Esophagus (tissue), 2 donors: ENCODE results near the gene PPP1R9A. TPM values are rescaled to one million over a fixed set of nuclear protein-coding genes. Genes with fewer than 3 reads are reported as not detected.
A peak's percentile ranks its signal among the peaks of the same experiment; 100 is the strongest.

Source experiments
- H3K27ac ChIP-seq, 2 donors: one replicate each; pipeline ENCODE4 v1.5.1; 2013; ENCODE audit warnings: low read depth in 2 of 2, mild to moderate bottlenecking in 2 of 2, inconsistent platforms in 1 of 2, low read length in 1 of 2, moderate library complexity in 1 of 2
- H3K27me3 ChIP-seq, 2 donors: one replicate each; pipeline ENCODE4 v1.6.1; 2013; ENCODE audit warnings: low read length in 2 of 2, control low read depth in 1 of 2, mild to moderate bottlenecking in 1 of 2; ENCODE audit not compliant: insufficient read depth in 2 of 2, control insufficient read depth in 1 of 2
- H3K36me3 ChIP-seq, 2 donors: one replicate each; pipeline ENCODE4 v1.6.1; 2013; ENCODE audit warnings: low read length in 1 of 2; ENCODE audit not compliant: control insufficient read depth in 2 of 2, insufficient read depth in 2 of 2
- H3K4me1 ChIP-seq, 2 donors: one replicate each; pipeline ENCODE4 v1.6.1; 2013; ENCODE audit warnings: low read length in 1 of 2; ENCODE audit not compliant: control insufficient read depth in 2 of 2, insufficient read depth in 2 of 2
- H3K4me3 ChIP-seq, 2 donors: one replicate each; pipeline ENCODE4 v1.5.1; 2013; ENCODE audit warnings: low read length in 2 of 2, mild to moderate bottlenecking in 2 of 2, low read depth in 1 of 2, moderate library complexity in 1 of 2
- H3K9me3 ChIP-seq, 2 donors: one replicate each; pipeline ENCODE4 v1.6.1; 2013; ENCODE audit warnings: mild to moderate bottlenecking in 2 of 2, low read depth in 1 of 2, low read length in 1 of 2, moderate library complexity in 1 of 2; ENCODE audit not compliant: control insufficient read depth in 2 of 2, insufficient read depth in 1 of 2
- WGBS, 2 donors: extraction: QIAGEN DNeasy Blood & Tissue Kit; methylation state at CpG; one replicate each; pipeline ENCODE4 v1.1.7; 2013; 5-methylcytosine and 5-hydroxymethylcytosine counted together
- polyA plus RNA-seq, 2 donors: library from polyadenylated mRNA; stranded (reverse); fragments of 200-250 nt; gene quantifications; one replicate each; pipeline ENCODE4 v1.2.3, GENCODE V29; 2013
- donor health status: healthy with polysubstance abuse.
- donor health status: Bipolar disorder and iron deficiency.

The PPP1R9A gene
- under 1 TPM; 0.51 to 0.65 TPM for polyA plus RNA-seq

DNA sequence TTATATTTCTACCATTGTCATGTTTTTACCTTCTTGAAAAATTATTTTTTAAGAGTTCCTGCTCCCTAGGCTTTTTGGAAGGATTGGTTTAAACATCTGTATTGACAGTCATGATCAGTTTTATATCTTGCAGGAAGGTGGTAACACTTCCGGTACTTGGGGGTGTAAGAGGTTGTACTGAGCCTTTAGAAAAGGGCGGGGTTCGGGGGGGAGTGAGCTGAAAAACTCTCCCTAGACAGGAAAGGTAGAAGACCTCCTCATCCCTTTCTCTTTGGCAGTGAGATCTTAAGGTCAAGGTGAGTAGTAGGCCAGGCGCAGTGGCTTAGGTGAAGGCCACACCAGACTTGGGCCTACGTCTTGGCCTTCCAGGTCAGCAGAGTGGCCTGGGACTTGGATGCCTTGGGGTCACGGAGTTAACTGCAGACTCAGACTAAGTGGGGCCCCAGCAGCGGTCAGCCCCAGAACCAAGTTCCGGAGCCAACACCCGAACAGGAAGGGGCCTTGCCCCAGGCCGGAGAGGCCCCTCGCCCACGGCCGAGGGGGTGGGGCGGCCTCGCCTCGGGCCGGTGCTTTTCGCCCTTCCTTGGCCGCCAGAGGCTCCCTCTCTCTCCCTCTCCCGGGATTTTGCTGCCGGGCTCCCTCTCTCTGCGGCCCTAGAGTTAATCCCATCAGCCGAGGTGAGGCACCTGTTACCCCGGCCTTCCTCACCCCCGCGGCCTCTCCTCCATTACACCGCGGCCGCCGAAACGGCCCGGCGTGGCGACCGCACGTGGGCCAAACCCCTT lies at the start of gene PPP1R9A:
Gene PPP1R9A, plus strand, starts transcription at position 569 of the 785 bp plus-strand sequence. CDS start 2,520 bp downstream, outside the sequence.
- Histone ChIP-seq H3K36me3 (no peaks in the 10 kb centered on the region), H3K27ac (peak within 1 kb of the TSS; percentile 27 to 42), H3K4me1 (peaks cover 0 to 4% of the 10 kb centered on the region in 2 donors), H3K27me3 (no peaks in the 10 kb centered on the region), H3K4me3 (peak within 1 kb of the TSS; percentile 54 to 69), H3K9me3 (no peaks in the 10 kb centered on the region)
- WGBS, 2 donors: 17 to 21% methylated on average over 36 of the region's 36 CpGs

GRCh38 chr7:94871132-94871531 lies 36.3 kb upstream of the PPP1R9A start:
- H3K9me3 ChIP-seq: no peaks in the 10 kb centered on the region
- H3K27ac ChIP-seq: no peak overlapping the region
- H3K4me1 ChIP-seq: no peaks in the 10 kb centered on the region
- no peaks in the 10 kb centered on the region for H3K27me3 ChIP-seq
- no peaks in the 10 kb centered on the region for H3K36me3 ChIP-seq
- no peak overlapping the region for H3K4me3 ChIP-seq

DNA sequence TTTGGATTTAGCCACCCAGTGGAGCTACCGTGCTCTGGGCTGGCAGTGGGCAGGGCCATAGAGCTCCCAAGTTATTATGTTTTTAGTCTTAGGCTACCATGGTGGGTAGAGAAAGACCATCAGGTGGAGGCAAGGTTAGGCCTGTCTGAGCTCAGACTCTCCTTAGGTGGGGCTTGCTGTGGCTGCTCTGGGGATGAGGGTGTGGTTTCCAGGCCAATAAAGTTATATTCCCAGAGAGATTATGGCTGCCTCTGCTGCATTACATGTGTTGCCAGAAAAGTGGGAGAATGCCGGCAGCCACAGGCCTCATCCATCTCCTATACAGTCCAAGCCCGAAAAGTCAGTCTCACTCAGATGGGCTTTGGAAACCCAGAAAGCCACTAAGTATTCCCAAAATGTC lies 34.2 kb upstream of the PPP1R9A start:
- WGBS, 2 donors: 88 to 91% methylated on average over 3 of the region's 3 CpGs
- Histone ChIP-seq H3K9me3 (peaks cover 3 to 5% of the 10 kb centered on the region in 2 donors), H3K4me3 (no peak overlapping the region), H3K4me1 (no peaks in the 10 kb centered on the region), H3K27me3 (no peaks in the 10 kb centered on the region), H3K36me3 (no peaks in the 10 kb centered on the region), H3K27ac (no peak overlapping the region)

DNA sequence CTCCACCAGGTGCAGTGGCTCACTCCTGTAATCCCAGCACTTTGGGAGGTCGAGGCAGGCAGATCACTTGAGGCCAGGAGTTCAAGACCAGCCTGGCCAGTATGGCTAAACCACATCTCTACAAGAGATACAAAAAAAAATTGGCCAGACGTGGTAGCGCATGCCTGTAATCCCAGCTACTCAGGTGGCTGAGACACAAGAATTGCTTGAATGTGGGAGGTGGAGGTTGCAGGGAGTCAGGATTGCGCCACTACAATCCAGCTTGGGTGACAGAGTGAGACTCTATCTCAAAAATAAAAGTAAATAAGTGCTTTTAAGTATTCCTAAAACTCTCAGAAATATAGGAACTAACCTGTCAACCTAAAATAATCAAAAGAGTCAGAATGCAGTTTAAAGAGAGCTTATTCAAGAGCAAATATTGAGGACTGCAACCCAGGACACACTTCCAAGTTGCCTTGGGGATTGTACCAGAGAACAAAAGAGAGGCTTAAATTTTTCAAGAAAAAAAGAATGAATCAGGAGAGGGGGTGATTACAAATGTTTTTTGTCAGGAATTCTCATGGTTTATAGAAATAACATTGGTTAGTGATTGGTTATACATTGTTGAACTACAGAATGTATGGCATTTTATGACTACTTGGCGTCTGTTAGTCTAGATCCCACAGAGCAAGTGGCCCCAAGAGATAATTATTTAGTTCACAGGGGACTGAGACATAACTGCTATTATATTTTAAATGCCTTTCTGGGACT lies 33.2 kb upstream of the PPP1R9A start:
- Histone ChIP-seq H3K4me1 (no peaks in the 10 kb centered on the region), H3K36me3 (no peaks in the 10 kb centered on the region), H3K27ac (no peak overlapping the region), H3K4me3 (no peak overlapping the region), H3K27me3 (no peaks in the 10 kb centered on the region), H3K9me3 (peaks cover 3 to 5% of the 10 kb centered on the region in 2 donors)
- WGBS, 2 donors: 74 to 82% methylated on average over 5 of the region's 5 CpGs

DNA sequence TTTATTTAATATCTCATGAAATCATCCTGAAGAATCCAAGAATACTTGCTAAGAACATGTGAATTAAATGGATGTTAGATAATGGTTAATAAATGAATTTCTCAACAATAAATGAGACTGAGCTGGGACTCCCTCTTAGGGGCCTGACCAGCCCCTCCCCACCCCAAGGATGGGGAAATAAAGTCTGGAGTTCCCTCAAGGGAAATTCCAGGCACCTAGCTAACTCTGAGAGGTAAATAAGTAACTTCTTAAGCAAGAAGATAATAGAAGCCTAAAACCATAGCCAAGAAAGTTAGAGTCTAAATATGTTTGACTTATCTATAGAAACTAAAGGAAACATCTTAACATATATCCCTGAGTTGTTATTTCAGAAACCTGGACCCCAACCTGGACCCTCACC lies 32.2 kb upstream of the PPP1R9A start:
- H3K9me3 ChIP-seq: peaks cover 3 to 5% of the 10 kb centered on the region in 2 donors
- H3K36me3 ChIP-seq: no peaks in the 10 kb centered on the region
- no peaks in the 10 kb centered on the region for H3K4me1 ChIP-seq
- H3K27me3 ChIP-seq: no peaks in the 10 kb centered on the region
- H3K4me3 ChIP-seq: no peak overlapping the region
- no peak overlapping the region for H3K27ac ChIP-seq

GRCh38 chr7:94877731-94878670 lies 29.4 kb upstream of the PPP1R9A start:
- H3K4me1 ChIP-seq: no peaks in the 10 kb centered on the region
- 83 to 86% methylated on average over 11 of the region's 11 CpGs for WGBS, 2 donors
- H3K9me3 ChIP-seq: peaks cover 3 to 5% of the 10 kb centered on the region in 2 donors
- no peak overlapping the region for H3K4me3 ChIP-seq
- H3K27me3 ChIP-seq: no peaks in the 10 kb centered on the region
- H3K36me3 ChIP-seq: no peaks in the 10 kb centered on the region
- no peak overlapping the region for H3K27ac ChIP-seq

DNA sequence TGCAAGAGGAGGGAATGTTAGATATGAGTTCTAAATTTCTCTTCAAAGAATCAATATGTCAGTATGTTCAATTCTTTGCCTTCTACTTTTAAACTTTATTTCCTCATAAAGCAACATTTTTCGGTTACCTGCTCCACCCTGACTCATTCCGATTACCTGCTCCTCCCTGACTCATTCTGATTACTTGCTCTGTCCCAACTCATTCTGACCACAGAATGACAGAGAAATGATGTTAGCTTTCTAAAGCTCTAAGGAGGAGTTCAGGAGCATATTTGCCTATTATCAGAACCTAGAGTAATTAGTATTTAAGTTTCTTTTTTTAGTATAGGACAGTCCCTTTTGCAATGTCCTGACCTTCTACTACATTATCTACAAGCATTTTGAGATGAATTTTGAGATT lies 24.5 kb upstream of the PPP1R9A start:
- no peaks in the 10 kb centered on the region for H3K36me3 ChIP-seq
- H3K4me3 ChIP-seq: no peak overlapping the region
- H3K27ac ChIP-seq: no peak overlapping the region
- WGBS, 2 donors: 45 to 60% methylated on average over 2 of the region's 2 CpGs
- peaks cover under 1 to 2% of the 10 kb centered on the region in 2 donors for H3K9me3 ChIP-seq
- no peaks in the 10 kb centered on the region for H3K27me3 ChIP-seq
- no peaks in the 10 kb centered on the region for H3K4me1 ChIP-seq

DNA sequence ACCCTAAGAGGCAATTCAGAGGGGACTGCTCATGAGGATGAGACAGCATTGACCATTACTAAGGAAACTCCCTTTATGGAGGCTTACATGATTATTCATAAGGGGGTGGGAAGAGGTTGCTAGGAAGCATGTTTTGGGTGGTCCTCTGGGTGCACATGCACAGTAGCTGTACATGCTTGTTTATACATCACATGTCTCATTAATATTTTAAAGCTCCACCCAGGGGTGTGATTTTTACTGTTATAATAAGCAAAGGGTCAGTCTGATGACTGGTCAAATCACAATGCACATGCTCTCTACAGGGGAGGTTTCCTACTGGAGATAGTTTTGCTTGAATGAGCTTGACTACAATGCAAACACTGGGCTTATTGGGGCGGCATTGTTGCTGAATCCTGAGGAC lies 23.8 kb upstream of the PPP1R9A start:
- Histone ChIP-seq H3K4me1 (no peaks in the 10 kb centered on the region), H3K36me3 (no peaks in the 10 kb centered on the region), H3K27me3 (no peaks in the 10 kb centered on the region), H3K9me3 (no peaks in the 10 kb centered on the region), H3K27ac (no peak overlapping the region), H3K4me3 (no peak overlapping the region)
- 67 to 79% methylated on average over 1 of the region's 1 CpG for WGBS, 2 donors

DNA sequence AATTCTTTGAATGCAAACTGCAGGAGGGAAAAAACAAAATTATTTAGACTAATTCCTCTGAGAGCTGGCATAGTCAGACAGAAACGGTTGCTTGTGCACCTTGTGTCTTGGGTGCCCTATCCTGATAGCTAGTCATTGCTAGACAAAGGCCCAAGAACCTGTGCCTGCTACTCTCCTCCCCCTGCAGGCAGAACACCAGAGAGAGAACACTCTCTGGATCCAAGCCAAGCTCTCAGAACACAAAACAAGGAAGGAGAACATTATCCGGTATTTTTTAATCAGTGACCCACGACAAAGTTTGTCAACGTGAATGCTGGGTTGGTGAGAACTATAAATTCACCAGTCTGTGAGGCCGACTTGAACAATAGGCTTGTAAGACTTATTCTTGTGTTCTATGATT lies 18.8 kb upstream of the PPP1R9A start:
- Histone ChIP-seq H3K36me3 (no peaks in the 10 kb centered on the region), H3K27me3 (no peaks in the 10 kb centered on the region), H3K9me3 (no peaks in the 10 kb centered on the region), H3K27ac (no peak overlapping the region), H3K4me1 (no peaks in the 10 kb centered on the region), H3K4me3 (no peak overlapping the region)
- WGBS, 2 donors: 22 to 27% methylated on average over 5 of the region's 5 CpGs
